Measurements from ENCODE around the gene RGMB.

DNA sequence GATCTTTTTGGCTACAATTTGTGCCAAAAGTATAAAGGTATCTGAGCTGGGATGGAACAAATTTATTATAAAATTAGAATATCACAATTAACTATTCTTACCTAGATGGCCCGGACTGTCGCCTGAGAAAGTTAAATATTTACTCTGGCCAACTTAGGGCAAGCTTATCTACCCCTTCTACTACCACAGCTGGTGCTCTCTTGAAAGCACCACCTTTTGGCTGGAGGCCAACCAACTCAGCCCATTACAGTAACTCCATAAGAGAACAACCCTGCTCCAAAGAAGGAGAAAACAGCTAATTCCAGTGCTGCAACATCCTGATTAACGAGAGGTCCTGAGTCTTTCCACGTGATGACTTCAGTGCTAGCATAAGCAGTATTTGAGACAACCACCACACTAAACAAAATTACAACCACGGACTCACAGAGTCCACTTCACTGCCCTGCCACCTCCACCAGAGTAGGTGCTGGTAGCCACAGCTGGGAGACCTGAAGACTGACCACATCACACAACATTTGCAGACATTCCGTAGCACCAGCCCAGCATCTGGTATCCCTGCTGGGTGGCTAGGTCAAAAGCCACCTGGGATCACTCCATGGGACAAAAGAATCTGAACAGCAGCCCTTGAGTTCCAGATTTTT lies 43.2 kb downstream of the RGMB start:
- TF ChIP-seq EZH2 (IDR thresholded peaks at IDR 0.05; ENCODE audit: insufficient read depth, poor library complexity, severe bottlenecking) (no peak), EZH2phosphoT487 (IDR thresholded peaks at IDR 0.05; ENCODE audit: insufficient read depth, low read depth) (no peak)
